CD4-positive, CD25-positive, alpha-beta regulatory T cell (primary cell): Measurements from ENCODE around the gene ARRB1. TPM values are rescaled to one million over a fixed set of nuclear protein-coding genes. Genes with fewer than 3 reads are reported as not detected.

Experiments
- ATAC-seq, 2 donors: fragments of 150-1000 bp; cut with Tn5 transposase; one replicate each; pipeline ENCODE4 v1.10.0; 2021; ENCODE audit warnings: low read depth in 2 of 2, moderate number of reproducible peaks in 2 of 2, moderate library complexity in 1 of 2
- DNase-seq, 3 donors: peaks; one replicate each; pipeline versions ENCODE4 v3.0.0 to v3.0.0-alpha.2; 2012 to 2022; ENCODE audit warnings: mixed read lengths in 1 of 3
- H3K27ac ChIP-seq: one replicate; pipeline ENCODE4 v1.7.0; 2013; ENCODE audit warnings: mild to moderate bottlenecking, low read length; ENCODE audit not compliant: insufficient read depth, poor library complexity, severe bottlenecking
- H3K27me3 ChIP-seq: one replicate; pipeline ENCODE4 v1.7.0; 2013; ENCODE audit warnings: low read length; ENCODE audit not compliant: control insufficient read depth, insufficient read depth
- H3K36me3 ChIP-seq: one replicate; pipeline ENCODE4 v1.7.0; 2013; ENCODE audit warnings: mild to moderate bottlenecking, low read length, moderate library complexity; ENCODE audit not compliant: control insufficient read depth, insufficient read depth
- H3K4me1 ChIP-seq: 2 replicates; pipeline ENCODE4 v1.7.0; 2013; ENCODE audit warnings: mild to moderate bottlenecking, low read length; ENCODE audit not compliant: insufficient read depth, control insufficient read depth, poor library complexity, severe bottlenecking
- H3K4me3 ChIP-seq: one replicate; pipeline ENCODE4 v1.7.0; 2013; ENCODE audit warnings: low read depth, mild to moderate bottlenecking, low read length, moderate library complexity
- H3K9me3 ChIP-seq, 2 experiments: 1 replicate in 1 of 2; 2 replicates in 1 of 2; pipeline ENCODE4 v1.7.0; 2013; ENCODE audit warnings: low read length in 2 of 2, mild to moderate bottlenecking in 1 of 2, moderate library complexity in 1 of 2; ENCODE audit not compliant: control insufficient read depth in 2 of 2
- H3K27ac Mint-ChIP-seq, 3 donors: one replicate each; pipeline ENCODE4 v1.8.0; 2020 to 2022; ENCODE audit warnings: mild to moderate bottlenecking in 3 of 3, mixed read lengths in 3 of 3, moderate library complexity in 2 of 3
- H3K27me3 Mint-ChIP-seq: one replicate; pipeline ENCODE4 v1.8.0; 2022; ENCODE audit warnings: mild to moderate bottlenecking, mixed read lengths
- H3K36me3 Mint-ChIP-seq: one replicate; pipeline ENCODE4 v1.8.0; 2020; ENCODE audit warnings: mixed read lengths
- H3K4me1 Mint-ChIP-seq, 4 donors: one replicate each; pipeline ENCODE4 v1.8.0; 2020 to 2022; ENCODE audit warnings: mixed read lengths in 4 of 4, mild to moderate bottlenecking in 1 of 4
- H3K4me3 Mint-ChIP-seq, 4 donors: one replicate each; pipeline ENCODE4 v1.8.0; 2020 to 2022; ENCODE audit warnings: mild to moderate bottlenecking in 4 of 4, mixed read lengths in 4 of 4, moderate library complexity in 3 of 4
- H3K9me3 Mint-ChIP-seq, 7 donors: one replicate each; pipeline ENCODE4 v1.8.0; 2020 to 2022; ENCODE audit warnings: mixed read lengths in 7 of 7, mild to moderate bottlenecking in 3 of 7, moderate library complexity in 2 of 7
- polyA plus RNA-seq, 4 donors: library from polyadenylated mRNA; unstranded; fragments of 300-500 nt; fragmentation: Illumina TruSeq; gene quantifications; one replicate each; pipeline ENCODE4 v1.2.3, GENCODE V29; 2021
- total RNA-seq: library from RNA; stranded (reverse); gene quantifications from one replicate; pipeline ENCODE4 v1.2.3, GENCODE V29; 2022

The ARRB1 gene
- total and polyA plus RNA-seq, 5 donors from 2014 or later: 5.1 to 36.1 (median 6.5) TPM

GRCh38 chr11:75248924-75249256, 102.6 kb downstream of the ARRB1 start:
- no peak overlapping the region for H3K4me3 ChIP-seq
- H3K27ac Mint-ChIP-seq: no peak overlapping the region

GRCh38 chr11:75246671-75247350, 104.7 kb downstream of the ARRB1 start:
- H3K27me3 ChIP-seq: peaks cover 12% of the 10 kb centered on the region
- ATAC-seq (no peak), DNase-seq (no peak)
- Mint-ChIP-seq H3K4me3 (no peak overlapping the region), H3K9me3 (peaks cover 0 to 4% (median 0%) of the 10 kb centered on the region in 7 donors), H3K27ac (no peak overlapping the region), H3K4me1 (peaks cover 3 to 16% (median 9%) of the 10 kb centered on the region in 4 donors), H3K27me3 (peaks cover 41% of the 10 kb centered on the region), H3K36me3 (no peaks in the 10 kb centered on the region)
- H3K4me1 ChIP-seq: peaks cover 5% of the 10 kb centered on the region
- H3K9me3 ChIP-seq: no peaks in the 10 kb centered on the region
- no peaks in the 10 kb centered on the region for H3K36me3 ChIP-seq
- no peak overlapping the region for H3K4me3 ChIP-seq
- no peak overlapping the region for H3K27ac ChIP-seq

More at GRCh38 chr11:75248924-75249256, 102.6 kb downstream of the ARRB1 start:
- Histone ChIP-seq H3K36me3 (no peaks in the 10 kb centered on the region), H3K27me3 (peaks cover 8% of the 10 kb centered on the region), H3K9me3 (no peaks in the 10 kb centered on the region), H3K4me1 (no peaks in the 10 kb centered on the region), H3K27ac (no peak overlapping the region)
- H3K4me3 Mint-ChIP-seq: no peak overlapping the region
- H3K9me3 Mint-ChIP-seq: peaks cover 0 to 2% (median 0%) of the 10 kb centered on the region in 7 donors
- ATAC-seq: peak in 1 of 2 donors; percentile 4
- peaks cover 3 to 5% (median 4%) of the 10 kb centered on the region in 4 donors for H3K4me1 Mint-ChIP-seq
- DNase-seq: no peak
- H3K36me3 Mint-ChIP-seq: no peaks in the 10 kb centered on the region
- peaks cover 40% of the 10 kb centered on the region for H3K27me3 Mint-ChIP-seq

GRCh38 chr11:75246006-75246670, 105.3 kb downstream of the ARRB1 start:
- no peak overlapping the region for H3K4me3 ChIP-seq
- no peak for ATAC-seq
- no peaks in the 10 kb centered on the region for H3K9me3 ChIP-seq
- H3K9me3 Mint-ChIP-seq: peaks cover 0 to 4% (median 0%) of the 10 kb centered on the region in 7 donors
- H3K36me3 Mint-ChIP-seq: no peaks in the 10 kb centered on the region
- no peak overlapping the region for H3K27ac ChIP-seq
- peaks cover 3 to 16% (median 9%) of the 10 kb centered on the region in 4 donors for H3K4me1 Mint-ChIP-seq
- H3K27me3 ChIP-seq: peaks cover 12% of the 10 kb centered on the region
- H3K27ac Mint-ChIP-seq: no peak overlapping the region
- H3K4me3 Mint-ChIP-seq: no peak overlapping the region
- no peaks in the 10 kb centered on the region for H3K36me3 ChIP-seq
- peaks cover 7% of the 10 kb centered on the region for H3K4me1 ChIP-seq
- no peak for DNase-seq
- peaks cover 38% of the 10 kb centered on the region for H3K27me3 Mint-ChIP-seq

GRCh38 chr11:75245356-75246005, 106.0 kb downstream of the ARRB1 start:
- Histone ChIP-seq H3K9me3 (no peaks in the 10 kb centered on the region), H3K36me3 (no peaks in the 10 kb centered on the region), H3K27me3 (peaks cover 12% of the 10 kb centered on the region), H3K27ac (no peak overlapping the region), H3K4me1 (peaks cover 13% of the 10 kb centered on the region), H3K4me3 (no peak overlapping the region)
- Mint-ChIP-seq H3K4me1 (peaks cover 3 to 17% (median 9%) of the 10 kb centered on the region in 4 donors), H3K36me3 (no peaks in the 10 kb centered on the region), H3K9me3 (peaks cover 0 to 4% (median 0%) of the 10 kb centered on the region in 7 donors), H3K4me3 (no peak overlapping the region), H3K27ac (no peak overlapping the region), H3K27me3 (peaks cover 32% of the 10 kb centered on the region)
- no peak for DNase-seq
- ATAC-seq: no peak

GRCh38 chr11:75244052-75244814, 107.2 kb downstream of the ARRB1 start:
- Histone ChIP-seq H3K9me3 (no peaks in the 10 kb centered on the region), H3K27ac (no peak overlapping the region), H3K4me1 (peaks cover 17% of the 10 kb centered on the region), H3K27me3 (peaks cover 18% of the 10 kb centered on the region), H3K36me3 (no peaks in the 10 kb centered on the region), H3K4me3 (no peak overlapping the region)
- Mint-ChIP-seq H3K27me3 (peaks cover 40% of the 10 kb centered on the region), H3K27ac (no peak overlapping the region), H3K9me3 (peaks cover 0 to 4% (median 0%) of the 10 kb centered on the region in 7 donors), H3K4me3 (peak overlapping the region in 3 of 4 donors; percentile 38 to 89 (median 63)), H3K4me1 (peaks cover 3 to 27% (median 11%) of the 10 kb centered on the region in 4 donors), H3K36me3 (no peaks in the 10 kb centered on the region)
- DNase-seq: no peak
- no peak for ATAC-seq

GRCh38 chr11:75242722-75243600, 108.5 kb downstream of the ARRB1 start:
- peaks cover 22% of the 10 kb centered on the region for H3K27me3 ChIP-seq

More at GRCh38 chr11:75242722-75243600, 108.5 kb downstream of the ARRB1 start:
- Histone ChIP-seq H3K9me3 (no peaks in the 10 kb centered on the region), H3K4me3 (no peak overlapping the region), H3K4me1 (peaks cover 17% of the 10 kb centered on the region), H3K36me3 (no peaks in the 10 kb centered on the region), H3K27ac (no peak overlapping the region)
- Mint-ChIP-seq H3K9me3 (peaks cover 0 to 5% (median 0%) of the 10 kb centered on the region in 7 donors), H3K36me3 (no peaks in the 10 kb centered on the region), H3K4me3 (peak overlapping the region; percentile 80 to 92 (median 84)), H3K4me1 (peaks cover 0 to 24% (median 9%) of the 10 kb centered on the region in 4 donors), H3K27ac (no peak overlapping the region), H3K27me3 (peaks cover 48% of the 10 kb centered on the region)
- DNase-seq (no peak), ATAC-seq (no peak)
